Common myeloid progenitor, CD34-positive (primary cell): Measurements from ENCODE around the gene SLC35B4.

Source experiments
- CTCF ChIA-PET: fragments of 350-600 bp; sonication (Branson Sonifier 250); formaldehyde crosslinking; loops from one replicate; lab custom pipeline; 2021; ENCODE audit warnings: antibody characterized with exemption; lab: Charles Lee
- POLR2A ChIA-PET: fragments of 350-600 bp; sonication (Branson Sonifier 250); formaldehyde crosslinking; loops from one replicate; lab custom pipeline; 2021; ENCODE audit warnings: antibody characterized with exemption; lab: Charles Lee
- DNase-seq, 3 donors: peaks; one replicate each; pipeline versions ENCODE4 v3.0.0 to v3.0.0-alpha.2; 2013
- H3K27ac ChIP-seq, 2 experiments: 1 replicate in 1 of 2; 2 replicates in 1 of 2; pipeline ENCODE4 v1.7.0; 2013; ENCODE audit warnings: inconsistent platforms in 2 of 2, low read length in 2 of 2, mild to moderate bottlenecking in 2 of 2, low read depth in 1 of 2, moderate library complexity in 1 of 2; ENCODE audit not compliant: severe bottlenecking in 2 of 2, insufficient read depth in 1 of 2, poor library complexity in 1 of 2
- H3K27me3 ChIP-seq, 5 experiments: replicated peaks in 2 of 5; 1 replicate in 3 of 5; 2 replicates in 2 of 5; pipeline versions ENCODE4 v1.6.1 to v1.7.0; 2013; ENCODE audit warnings: low read length in 4 of 5, mild to moderate bottlenecking in 2 of 5, moderate library complexity in 2 of 5, inconsistent platforms in 1 of 5; ENCODE audit not compliant: insufficient read depth in 5 of 5, control insufficient read depth in 4 of 5
- H3K36me3 ChIP-seq, 4 experiments: 1 replicate in 2 of 4; 2 replicates in 2 of 4; pipeline versions ENCODE4 v1.6.1 to v1.7.0; 2013; ENCODE audit warnings: low read length in 3 of 4, control low read depth in 1 of 4, mild to moderate bottlenecking in 1 of 4; ENCODE audit not compliant: control insufficient read depth in 4 of 4, insufficient read depth in 4 of 4
- H3K4me1 ChIP-seq, 4 experiments: 1 replicate in 3 of 4; 2 replicates in 1 of 4; pipeline versions ENCODE4 v1.6.1 to v1.7.1; 2013; ENCODE audit warnings: low read length in 3 of 4, mild to moderate bottlenecking in 3 of 4, control low read depth in 1 of 4, inconsistent platforms in 1 of 4, moderate library complexity in 1 of 4; ENCODE audit not compliant: control insufficient read depth in 4 of 4, insufficient read depth in 4 of 4; ENCODE audit errors: control extremely low read depth in 1 of 4
- H3K4me3 ChIP-seq, 7 experiments: 1 replicate in 4 of 7; 2 replicates in 3 of 7; pipeline versions ENCODE4 v1.5.1 to v1.7.0; 2013; ENCODE audit warnings: mild to moderate bottlenecking in 7 of 7, low read length in 6 of 7, moderate library complexity in 6 of 7, inconsistent platforms in 2 of 7, low read depth in 2 of 7, control low read depth in 1 of 7; ENCODE audit not compliant: insufficient read depth in 4 of 7, control insufficient read depth in 1 of 7; ENCODE audit errors: extremely low read depth in 1 of 7
- H3K9me3 ChIP-seq, 5 experiments: 1 replicate in 4 of 5; 2 replicates in 1 of 5; pipeline versions ENCODE4 v1.6.1 to v1.7.1; 2013; ENCODE audit warnings: low read length in 4 of 5, mild to moderate bottlenecking in 2 of 5, inconsistent platforms in 1 of 5, low read depth in 1 of 5, moderate library complexity in 1 of 5; ENCODE audit not compliant: control insufficient read depth in 4 of 5, insufficient read depth in 2 of 5; ENCODE audit errors: control extremely low read depth in 1 of 5
- WGBS: methylation state at CpG from one replicate; pipeline ENCODE4 v1.1.5; 2013; ENCODE audit not compliant: insufficient coverage; 5-methylcytosine and 5-hydroxymethylcytosine counted together

Gene SLC35B4

DNA sequence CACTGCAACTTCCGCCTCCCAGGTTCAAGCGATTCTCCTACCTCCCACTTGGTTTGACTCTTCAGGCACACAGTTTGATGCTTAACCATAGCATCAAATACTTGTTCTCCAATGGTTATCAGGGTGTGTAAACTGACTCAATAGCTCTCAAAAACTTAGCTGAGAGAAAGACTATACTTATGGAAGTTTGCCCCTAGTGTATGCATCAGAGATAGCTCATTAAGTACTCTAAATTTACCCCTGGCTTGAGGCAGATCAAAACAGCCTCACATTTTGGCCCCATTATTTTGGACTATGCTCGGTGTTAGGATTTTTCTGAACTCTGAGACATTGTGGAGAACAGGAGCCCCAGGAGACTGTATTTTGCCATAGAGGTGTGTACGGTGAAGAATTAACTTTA is 40.8 kb upstream of the SLC35B4 start:
- Histone ChIP-seq H3K9me3 (peaks cover 0 to 2% (median 0%) of the 10 kb centered on the region in 5 experiments), H3K27ac (no peak overlapping the region), H3K36me3 (no peaks in the 10 kb centered on the region), H3K4me3 (no peak overlapping the region), H3K27me3 (no peaks in the 10 kb centered on the region), H3K4me1 (peaks cover 0 to 3% (median 0%) of the 10 kb centered on the region in 4 experiments)
- WGBS, result 100% methylated on average over 1 of the region's 4 CpGs
- peak in 1 of 3 donors; percentile 5 for DNase-seq
- ChIA-PET POLR2A (no interaction called here), CTCF (interaction anchor here (1.3 to 2.5 kb wide), 4 partner anchors 9 to 29 kb away, joined by 3 to 7 read pairs (median 4); no protein-coding TSS in a partner anchor)

DNA sequence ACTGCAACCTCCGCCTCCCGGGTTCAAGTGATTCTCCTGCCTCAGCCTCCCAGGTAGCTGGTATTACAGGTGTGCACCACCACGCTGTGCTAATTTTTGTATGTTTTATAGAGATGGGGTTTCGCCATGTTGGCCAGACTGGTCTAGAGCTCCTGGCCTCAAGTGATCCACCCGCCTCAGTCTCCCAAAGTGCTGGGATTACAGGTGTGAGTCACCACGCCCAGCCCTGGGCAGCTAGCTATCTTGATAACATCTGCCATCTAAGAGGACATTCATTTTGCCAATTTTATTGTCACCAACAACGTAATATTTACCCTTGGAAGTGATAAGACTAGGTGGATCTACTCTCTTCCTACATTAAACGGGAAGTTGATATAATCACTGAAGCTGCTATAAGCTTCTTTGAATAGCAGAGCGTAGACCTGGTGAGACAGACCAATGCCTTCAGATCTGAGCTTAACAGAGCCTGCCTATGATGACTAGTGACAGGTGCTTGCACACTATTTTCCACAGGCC is 39.7 kb upstream of the SLC35B4 start:
- H3K4me3 ChIP-seq, result no peak overlapping the region
- peaks cover 0 to 3% (median 0%) of the 10 kb centered on the region in 4 experiments for H3K4me1 ChIP-seq
- ChIA-PET POLR2A (no interaction called here), CTCF (interaction anchor here (1.3 to 2.5 kb wide), 4 partner anchors 8 to 28 kb away, joined by 3 to 7 read pairs (median 4); no protein-coding TSS in a partner anchor)
- no peaks in the 10 kb centered on the region for H3K36me3 ChIP-seq
- no peak for DNase-seq
- no peak overlapping the region for H3K27ac ChIP-seq
- WGBS, result 100% methylated on average over 3 of the region's 9 CpGs
- peaks cover 0 to 2% (median 0%) of the 10 kb centered on the region in 5 experiments for H3K9me3 ChIP-seq
- H3K27me3 ChIP-seq, result no peaks in the 10 kb centered on the region

DNA sequence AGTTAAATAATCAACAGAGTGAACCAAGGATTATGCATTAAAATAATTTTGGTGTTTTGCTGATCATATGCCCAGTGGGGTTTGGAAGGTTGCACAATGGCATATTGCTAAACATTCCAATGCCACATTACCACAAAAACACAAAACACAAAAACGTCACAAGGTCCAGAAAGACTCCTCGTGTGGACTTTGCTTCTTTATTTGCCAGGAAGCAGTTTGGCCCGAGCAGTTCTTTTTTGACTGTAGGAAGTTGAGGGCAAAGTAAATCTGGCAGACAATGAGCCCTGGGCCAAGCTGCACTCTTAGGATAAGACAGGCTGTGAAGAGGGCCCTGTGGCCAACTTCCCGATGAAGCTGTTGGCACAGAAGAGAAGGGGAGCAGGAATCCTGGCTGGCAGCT is 39.2 kb upstream of the SLC35B4 start:
- no peak overlapping the region for H3K27ac ChIP-seq
- CTCF ChIA-PET, result interaction anchor here (2.5 kb wide), 1 partner anchor 17 kb away, joined by 7 read pairs; no protein-coding TSS in a partner anchor
- WGBS, result 0% methylated on average over 2 of the region's 4 CpGs
- H3K36me3 ChIP-seq, result no peaks in the 10 kb centered on the region
- H3K4me1 ChIP-seq, result peaks cover 0 to 3% (median 0%) of the 10 kb centered on the region in 4 experiments
- peaks cover 0 to 2% (median 0%) of the 10 kb centered on the region in 5 experiments for H3K9me3 ChIP-seq
- DNase-seq, result peak in 2 of 3 donors; percentile 6 to 19
- H3K4me3 ChIP-seq, result no peak overlapping the region
- no peaks in the 10 kb centered on the region for H3K27me3 ChIP-seq
- POLR2A ChIA-PET, result no interaction called here

DNA sequence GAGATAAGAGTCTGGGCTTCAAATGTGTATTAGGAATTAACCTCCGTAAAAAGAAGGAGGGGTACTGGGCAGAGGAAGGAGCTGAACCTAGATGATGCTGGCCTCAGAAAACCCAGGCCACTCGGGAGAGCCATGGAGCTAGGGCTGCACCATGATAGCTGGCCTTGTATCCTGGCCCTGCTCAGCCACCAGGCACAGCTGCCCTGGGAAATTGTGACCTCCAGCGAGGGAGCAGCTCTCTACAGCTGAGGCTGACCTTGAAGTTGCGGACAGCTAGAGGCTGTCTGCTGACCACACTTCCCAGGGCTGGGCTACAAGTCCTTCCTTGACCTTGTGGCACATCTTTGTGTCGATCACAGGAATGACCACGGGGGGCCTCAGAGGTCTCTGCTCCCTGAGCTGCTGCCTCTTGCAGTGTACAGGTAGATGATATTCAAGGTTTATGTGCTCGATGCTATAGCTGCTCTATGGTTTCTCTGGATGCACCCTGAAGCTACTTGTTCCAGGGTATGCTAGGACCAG is 38.3 kb upstream of the SLC35B4 start:
- CTCF ChIA-PET, result no interaction called here
- Histone ChIP-seq H3K4me3 (no peak overlapping the region), H3K27ac (no peak overlapping the region), H3K36me3 (no peaks in the 10 kb centered on the region), H3K9me3 (peaks cover 0 to 2% (median 0%) of the 10 kb centered on the region in 5 experiments), H3K27me3 (peaks cover 0 to 3% (median 0%) of the 10 kb centered on the region in 5 experiments), H3K4me1 (peaks cover 0 to 5% (median 0%) of the 10 kb centered on the region in 4 experiments)
- no peak for DNase-seq
- POLR2A ChIA-PET, result no interaction called here
- WGBS, result 78% methylated on average over 5 of the region's 7 CpGs

DNA sequence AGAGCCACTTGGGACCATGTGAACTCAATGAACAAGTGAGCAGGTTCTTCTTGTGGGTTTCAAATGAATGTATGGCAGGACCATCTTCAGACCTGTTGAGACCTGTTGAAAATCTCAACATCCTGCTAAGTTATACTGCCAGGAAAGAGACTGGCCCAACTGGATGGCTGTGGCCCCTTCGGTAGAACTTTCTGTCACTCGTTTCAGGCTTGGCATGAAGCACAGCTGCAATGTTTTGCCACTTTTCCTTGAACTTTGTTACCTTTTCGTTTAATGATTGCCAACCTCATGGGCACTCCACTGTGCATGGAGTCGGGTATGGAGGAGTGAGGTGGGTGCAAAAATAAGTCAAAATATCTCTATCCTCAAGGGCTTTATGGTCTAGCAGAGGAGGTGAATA is 36.7 kb upstream of the SLC35B4 start:
- peaks cover 0 to 5% (median 0%) of the 10 kb centered on the region in 4 experiments for H3K4me1 ChIP-seq
- H3K9me3 ChIP-seq, result peaks cover 0 to 2% (median 0%) of the 10 kb centered on the region in 5 experiments
- WGBS, result 94% methylated on average over 2 of the region's 4 CpGs
- ChIA-PET CTCF (interaction anchor here (0.6 kb wide), 1 partner anchor 212 kb away, joined by 3 read pairs; no protein-coding TSS in a partner anchor), POLR2A (no interaction called here)
- no peaks in the 10 kb centered on the region for H3K36me3 ChIP-seq
- peaks cover 0 to 4% (median 0%) of the 10 kb centered on the region in 5 experiments for H3K27me3 ChIP-seq
- H3K4me3 ChIP-seq, result no peak overlapping the region
- DNase-seq, result no peak
- no peak overlapping the region for H3K27ac ChIP-seq

DNA sequence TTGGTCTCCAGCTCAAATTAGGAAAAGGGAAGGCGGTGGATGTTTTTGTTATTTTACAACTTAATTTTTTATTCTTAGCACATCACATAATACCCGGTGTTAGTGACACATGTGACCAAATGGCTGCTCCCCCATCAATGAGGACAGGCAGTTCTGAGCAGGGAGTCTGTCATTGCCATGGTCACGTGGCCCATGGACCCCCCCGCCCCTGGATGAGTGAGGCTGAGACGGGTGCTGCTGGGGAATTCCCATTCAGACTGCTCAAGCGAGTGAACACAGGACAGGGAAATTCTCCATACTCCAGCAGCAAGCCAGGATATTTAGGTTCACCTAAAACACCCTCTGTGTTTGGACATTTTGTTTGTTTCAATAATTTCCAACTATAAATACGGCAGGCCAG is 34.7 kb upstream of the SLC35B4 start:
- CTCF ChIA-PET, result no interaction called here
- H3K4me1 ChIP-seq, result peaks cover 0 to 5% (median 0%) of the 10 kb centered on the region in 4 experiments

DNA sequence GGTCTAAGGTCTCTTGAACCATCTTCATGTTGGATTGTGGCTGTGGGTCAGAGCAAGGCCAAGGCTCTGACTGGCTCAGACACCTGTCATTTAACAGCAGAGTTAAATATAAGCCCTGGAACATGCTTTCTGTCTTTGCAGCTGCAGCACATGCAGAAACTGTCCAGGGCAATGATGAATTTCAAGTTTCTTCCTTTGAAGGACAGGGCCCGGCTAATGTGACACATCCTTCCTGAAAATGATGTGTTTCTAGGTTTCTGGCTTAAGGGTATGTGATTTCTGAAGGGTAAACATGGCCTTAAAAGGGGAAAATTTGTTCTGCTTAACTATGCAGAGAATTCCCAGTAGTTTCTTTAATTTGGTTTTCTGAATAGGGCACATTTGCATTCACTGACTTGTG is 34.0 kb upstream of the SLC35B4 start:
- POLR2A ChIA-PET, result no interaction called here
- H3K36me3 ChIP-seq, result no peaks in the 10 kb centered on the region
- no peak for DNase-seq
- peaks cover 0 to 2% (median 0%) of the 10 kb centered on the region in 4 experiments for H3K4me1 ChIP-seq
- H3K27me3 ChIP-seq, result peaks cover 0 to 4% (median 0%) of the 10 kb centered on the region in 5 experiments
- H3K9me3 ChIP-seq, result no peaks in the 10 kb centered on the region
- H3K27ac ChIP-seq, result no peak overlapping the region
- WGBS, result 0% methylated on average over 1 of the region's 1 CpG
- CTCF ChIA-PET, result interaction anchor here (1.0 kb wide), 1 partner anchor 22 kb away, joined by 3 read pairs; no protein-coding TSS in a partner anchor
- H3K4me3 ChIP-seq, result no peak overlapping the region

More for the DNA sequence above, 34.7 kb upstream of the SLC35B4 start:
- H3K4me3 ChIP-seq, result no peak overlapping the region
- peaks cover 0 to 4% (median 0%) of the 10 kb centered on the region in 5 experiments for H3K27me3 ChIP-seq
- no peaks in the 10 kb centered on the region for H3K36me3 ChIP-seq
- H3K27ac ChIP-seq, result no peak overlapping the region
- H3K9me3 ChIP-seq, result peaks cover 0 to 2% (median 0%) of the 10 kb centered on the region in 5 experiments
- POLR2A ChIA-PET, result interaction anchor here (0.6 kb wide), 1 partner anchor 30 kb away, joined by 3 read pairs; no protein-coding TSS in a partner anchor
- no peak for DNase-seq
- whole genome bisulfite sequencing, result 97% methylated on average over 4 of the region's 7 CpGs
